GM12875 (cell line): Measurements from ENCODE around the gene MAN2A2.

Experiments
- H3K4me3 ChIP-seq: one replicate; pipeline ENCODE4 v1.5.1; 2011; ENCODE audit warnings: low read depth, low read length, control low read depth
- CTCF ChIP-seq: IDR thresholded peaks from 2 replicates; pipeline ENCODE4 v1.5.1; 2011; ENCODE audit warnings: low read depth, mild to moderate bottlenecking, control low read depth, inconsistent platforms, low read length, moderate library complexity, borderline replicate concordance; ENCODE audit not compliant: insufficient read depth

Gene MAN2A2

GRCh38 chr15:90934949-90935751, 32.0 kb downstream of the MAN2A2 start, which contains the start of gene UNC45A:
Gene UNC45A (plus strand): TSS chr15:90935285. CDS start chr15:90935325, 40 bp downstream.
- no peak for TF ChIP-seq CTCF
- H3K4me3 ChIP-seq = peak within 1 kb of the TSS; percentile 84

GRCh38 chr15:90936823-90937222, 33.7 kb downstream of the MAN2A2 start:
- no peak overlapping the region for H3K4me3 ChIP-seq
- TF ChIP-seq CTCF = no peak

GRCh38 chr15:90938261-90938660, 35.2 kb downstream of the MAN2A2 start:
- TF ChIP-seq CTCF = no peak
- no peak overlapping the region for H3K4me3 ChIP-seq

GRCh38 chr15:90939756-90940155, 36.7 kb downstream of the MAN2A2 start:
- no peak overlapping the region for H3K4me3 ChIP-seq
- TF ChIP-seq CTCF = no peak

- TF ChIP-seq CTCF = no peak
These were observed 37.9 kb downstream of the MAN2A2 start for GRCh38 chr15:90941038-90941437.

GRCh38 chr15:90942354-90943120, 39.4 kb downstream of the MAN2A2 start:
- no peak for TF ChIP-seq CTCF
- no peak overlapping the region for H3K4me3 ChIP-seq

More at GRCh38 chr15:90941038-90941437, 37.9 kb downstream of the MAN2A2 start:
- H3K4me3 ChIP-seq = no peak overlapping the region
